K562 (cell line): ENCODE results near the gene RNF112. TPM values are rescaled to one million over a fixed set of nuclear protein-coding genes. Genes with fewer than 3 reads are reported as not detected.

Source experiments
- ATAC-seq: fragments of 200-7000 bp; cut with Tn5 transposase; 3 replicates; pipeline ENCODE4 v1.9.1; 2020; ENCODE audit warnings: moderate library complexity
- BruUV-seq: library from RNA; stranded (reverse); fragments of 400-500 nt; replicated peaks from 2 replicates; lab custom pipeline; 2021; lab: Mats Ljungman, UMichigan
- CTCF ChIA-PET: fragments of 300-600 bp; formaldehyde crosslinking; extraction: SDS; loops from one replicate; lab custom pipeline; 2021; ENCODE audit warnings: low intra/inter-chr PET ratio; lab: Yijun Ruan, JAX
- POLR2A ChIA-PET: fragments of 300-600, 350-650 bp; sonication (Branson Sonifier 250); formaldehyde crosslinking; extraction: SDS; loops from one replicate; lab custom pipeline; 2021; ENCODE audit warnings: antibody characterized with exemption, inconsistent platforms; lab: Yijun Ruan, JAX
- DNase-seq, 4 experiments: peaks; one replicate each; pipeline versions ENCODE4 v3.0.0 to v3.0.0-alpha.2; 2011 to 2018; ENCODE audit warnings: low spot score in 3 of 4, mixed read lengths in 3 of 4; ENCODE audit errors: extremely low read depth in 1 of 4
- FAIRE-seq: peaks from 2 replicates; lab custom pipeline; 2011; peaks lifted over from hg19 to GRCh38; lab: Jason Lieb, UNC
- H2AFZ ChIP-seq: 2 replicates; pipeline ENCODE4 v1.6.0; 2011; ENCODE audit warnings: low read depth, low read length, control low read depth, inconsistent platforms
- H3K27ac ChIP-seq: fragments of 200-600 bp; 3 replicates; pipeline ENCODE4 v1.8.0; 2011; ENCODE audit warnings: low read depth, mild to moderate bottlenecking, control low read depth, inconsistent platforms, low read length, moderate library complexity, mixed read lengths; ENCODE audit errors: extremely low read depth
- H3K27me3 ChIP-seq, 2 experiments: fragments of 300-600 bp in 1 of 2; 2 replicates in 1 of 2; 3 replicates in 1 of 2; pipeline versions ENCODE4 v1.6.0 to v1.8.0; 2011; ENCODE audit warnings: inconsistent platforms in 2 of 2, low read length in 2 of 2, mild to moderate bottlenecking in 1 of 2, mixed read lengths in 1 of 2, moderate library complexity in 1 of 2; ENCODE audit not compliant: control insufficient read depth in 2 of 2, insufficient read depth in 2 of 2
- H3K36me3 ChIP-seq: fragments of 300-600 bp; 3 replicates; pipeline ENCODE4 v1.8.0; 2011; ENCODE audit warnings: mild to moderate bottlenecking, low read length, inconsistent platforms; ENCODE audit not compliant: control insufficient read depth, insufficient read depth
- H3K4me1 ChIP-seq, 2 experiments: fragments of 200-600 bp in 1 of 2; replicated peaks in 1 of 2; 2 replicates in 1 of 2; 3 replicates in 1 of 2; pipeline versions ENCODE4 v1.5.1 to v1.8.0; 2011; ENCODE audit warnings: inconsistent platforms in 2 of 2, low read length in 2 of 2, mild to moderate bottlenecking in 1 of 2, mixed read lengths in 1 of 2, moderate library complexity in 1 of 2; ENCODE audit not compliant: control insufficient read depth in 2 of 2, insufficient read depth in 2 of 2
- H3K4me2 ChIP-seq: 2 replicates; pipeline ENCODE4 v1.6.1; 2011; ENCODE audit warnings: low read length, control low read depth, inconsistent platforms, mixed read lengths; ENCODE audit not compliant: insufficient read depth
- H3K4me3 ChIP-seq: fragments of 200-600 bp; sonication (generic), shearing (Covaris generic); 2 replicates; pipeline ENCODE4 v1.5.1; 2016; ENCODE audit warnings: control low read depth, inconsistent platforms
- H3K79me2 ChIP-seq: fragments of 200-600 bp; 3 replicates; pipeline ENCODE4 v1.8.0; 2011; ENCODE audit warnings: low read length, inconsistent platforms; ENCODE audit not compliant: control insufficient read depth, insufficient read depth
- H3K9ac ChIP-seq, 2 experiments: 2 replicates each; pipeline versions ENCODE4 v1.6.0 to v1.6.1; 2011; ENCODE audit warnings: low read depth in 2 of 2, low read length in 2 of 2, control low read depth in 1 of 2, inconsistent platforms in 1 of 2, mild to moderate bottlenecking in 1 of 2, mixed read lengths in 1 of 2; ENCODE audit not compliant: insufficient read depth in 1 of 2
- H3K9me1 ChIP-seq: one replicate; pipeline ENCODE4 v1.6.0; 2011; ENCODE audit warnings: inconsistent platforms, mild to moderate bottlenecking, low read length, moderate library complexity; ENCODE audit not compliant: control insufficient read depth, insufficient read depth
- H3K9me3 ChIP-seq: replicated peaks from 2 replicates; pipeline ENCODE4 v1.5.1; 2011; ENCODE audit warnings: low read depth, low read length, inconsistent platforms; ENCODE audit not compliant: control insufficient read depth, insufficient read depth
- H4K20me1 ChIP-seq: replicated peaks from 2 replicates; pipeline ENCODE4 v1.6.1; 2011; ENCODE audit warnings: low read length, inconsistent platforms, mixed read lengths; ENCODE audit not compliant: control insufficient read depth, insufficient read depth
- EP300 ChIP-seq: IDR thresholded peaks from 2 replicates; pipeline ENCODE4 v1.6.1; 2012; ENCODE audit warnings: low read length, improper control_type of control experiment
- ETV5 ChIP-seq: sonication (generic); formaldehyde crosslinking; IDR thresholded peaks from 2 replicates; pipeline ENCODE4 v1.4.0; 2020; ENCODE audit warnings: low read depth, mild to moderate bottlenecking, missing genetic modification reagents
- GTF2E2 ChIP-seq: fragments of 200-800 bp; sonication (Bioruptor generic); IDR thresholded peaks from 2 replicates; pipeline ENCODE4 v1.6.1; 2016; ENCODE audit warnings: missing genetic modification characterization, missing compliant biosample characterization
- KDM1A ChIP-seq, 2 experiments: fragments of 450-650 bp; IDR thresholded peaks; 2 replicates each; pipeline ENCODE4 v1.6.1; 2016; ENCODE audit warnings: mild to moderate bottlenecking in 2 of 2
- KHSRP ChIP-seq: fragments of 450-650 bp; IDR thresholded peaks from 2 replicates; pipeline ENCODE4 v1.6.1; 2017
- RBM17 ChIP-seq: fragments of 200-400 bp; formaldehyde crosslinking; IDR thresholded peaks from 2 replicates; pipeline ENCODE4 v1.6.1; 2017; ENCODE audit warnings: low read depth, mild to moderate bottlenecking, low read length, borderline replicate concordance
- SNRNP70 ChIP-seq: fragments of 200-400 bp; formaldehyde crosslinking; optimal IDR thresholded peaks from 2 replicates; pipeline ENCODE3; 2017; ENCODE audit warnings: low read depth, low read length
- TGIF2 ChIP-seq: sonication (generic); formaldehyde crosslinking; IDR thresholded peaks from 2 replicates; pipeline ENCODE4 v1.8.1; 2022; ENCODE audit warnings: mild to moderate bottlenecking, missing genetic modification reagents, moderate library complexity
- ZKSCAN1 ChIP-seq: fragments of 150-350 bp; IDR thresholded peaks from 2 replicates; pipeline ENCODE4 v1.6.1; 2016; ENCODE audit warnings: low read depth, low read length
- ZNF197 ChIP-seq: fragments of 200-800 bp; sonication (Bioruptor generic); IDR thresholded peaks from 2 replicates; pipeline ENCODE4 v1.6.1; 2016; ENCODE audit warnings: low read depth, missing genetic modification characterization, missing compliant biosample characterization
- WGBS: fragments of 100-300 bp; shearing (Covaris generic); methylation state at CpG from one replicate; pipeline ENCODE4 v1.1.6; 2016; ENCODE audit warnings: low coverage, mixed read lengths; ENCODE audit not compliant: insufficient coverage; ENCODE audit errors: missing lambda C conversion rate; 5-methylcytosine and 5-hydroxymethylcytosine counted together
- in situ Hi-C: fragments of 300-500 bp; cut with MboI; formaldehyde crosslinking; loops from 4 replicates; pipeline ENCODE4 v1.15.0; 2018; ENCODE audit warnings: inconsistent platforms, mixed read lengths
- intact Hi-C: fragments of 100-400 bp; cut with micrococcal nuclease; formaldehyde crosslinking; loops from 2 replicates; pipeline ENCODE4 v1.14.2; 2022
- polyA plus RNA-seq, 8 experiments: library from polyadenylated mRNA; depleted of rRNA in 4 of 8; stranded (reverse) in 5 of 8; unstranded in 3 of 8; fragments of >200 nt; fragmentation: Nextera tagmentation in 2 of 8; fragmentation: Illumina TruSeq in 1 of 8; extraction: Ambion mirVana in 2 of 8; extraction: Trizol in 1 of 8; gene quantifications; 2 replicates each; pipeline versions ENCODE4 v1.2.1 to v1.2.3, GENCODE V29; 2011 to 2014; ENCODE audit warnings: inconsistent platforms in 1 of 8, missing spikeins in 1 of 8
- total RNA-seq, 7 experiments: library from RNA; depleted of rRNA in 6 of 7; stranded (reverse); fragments of >200 nt in 6 of 7; fragmentation: Illumina TruSeq in 2 of 7; extraction: Trizol in 2 of 7; gene quantifications; 2 replicates each; pipeline versions ENCODE4 v1.2.1 to v1.2.3, GENCODE V29; 2011 to 2021; ENCODE audit warnings: low replicate concordance in 1 of 7
- TF ChIP-seq, protein P1 (sequence below): fragments of 250-450 bp; sonication (Bioruptor Pico); IDR thresholded peaks from 2 replicates; pipeline ENCODE4 v1.8.0; 2021; ENCODE audit warnings: moderate library complexity, mild to moderate bottlenecking, inconsistent platforms

The RNF112 gene
- total and polyA plus RNA-seq, 9 of the 15 experiments (the other 6 are each of a cell fraction or from before 2014, with no cell fraction given) = 0.05 TPM; not detected in 8

DNA sequence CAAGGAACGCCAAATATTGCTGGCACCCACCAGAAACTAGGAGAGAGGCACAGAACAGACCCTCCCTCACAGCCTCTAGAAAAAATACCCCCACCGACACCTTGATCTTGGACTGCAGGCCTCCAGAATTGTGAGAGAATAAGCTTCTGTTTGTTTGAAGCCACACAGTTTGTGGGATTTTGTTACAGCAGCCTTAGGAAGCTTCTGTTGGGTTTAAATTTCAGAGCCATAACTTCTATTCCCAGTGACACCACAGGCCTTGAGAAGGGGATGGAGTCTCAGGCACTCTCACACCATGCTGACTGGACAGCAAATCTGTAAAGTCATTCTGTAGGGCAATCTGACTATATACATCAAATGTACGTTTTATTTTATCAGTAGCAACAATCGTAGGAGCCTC lies 38.6 kb downstream of the RNF112 start:
- Histone ChIP-seq H4K20me1 (no peaks in the 10 kb centered on the region), H3K4me2 (no peak overlapping the region)
- WGBS = 3% methylated on average over 4 of the region's 4 CpGs
- TF ChIP-seq EP300 (no peak), SNRNP70 (no peak), GTF2E2 (tag) (no peak), ETV5 (CRISPR knock-in tag) (no peak), KHSRP (no peak), KDM1A (IDR thresholded peaks at IDR 0.05) (no peak), ZKSCAN1 (no peak), ZNF197 (CRISPR knock-in tag) (no peak), TGIF2 (CRISPR knock-in tag) (no peak), RBM17 (no peak)
- TF ChIP-seq, protein P1, sequence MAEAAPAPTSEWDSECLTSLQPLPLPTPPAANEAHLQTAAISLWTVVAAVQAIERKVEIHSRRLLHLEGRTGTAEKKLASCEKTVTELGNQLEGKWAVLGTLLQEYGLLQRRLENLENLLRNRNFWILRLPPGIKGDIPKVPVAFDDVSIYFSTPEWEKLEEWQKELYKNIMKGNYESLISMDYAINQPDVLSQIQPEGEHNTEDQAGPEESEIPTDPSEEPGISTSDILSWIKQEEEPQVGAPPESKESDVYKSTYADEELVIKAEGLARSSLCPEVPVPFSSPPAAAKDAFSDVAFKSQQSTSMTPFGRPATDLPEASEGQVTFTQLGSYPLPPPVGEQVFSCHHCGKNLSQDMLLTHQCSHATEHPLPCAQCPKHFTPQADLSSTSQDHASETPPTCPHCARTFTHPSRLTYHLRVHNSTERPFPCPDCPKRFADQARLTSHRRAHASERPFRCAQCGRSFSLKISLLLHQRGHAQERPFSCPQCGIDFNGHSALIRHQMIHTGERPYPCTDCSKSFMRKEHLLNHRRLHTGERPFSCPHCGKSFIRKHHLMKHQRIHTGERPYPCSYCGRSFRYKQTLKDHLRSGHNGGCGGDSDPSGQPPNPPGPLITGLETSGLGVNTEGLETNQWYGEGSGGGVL (CRISPR knock-in tag) = no peak
- TF ChIP-seq, all 486 proteins: peak for 0
- H3K4me3 ChIP-seq = no peak overlapping the region
- BruUV-seq = no TSS peak
- FAIRE-seq (no peak), DNase-seq (no peak), ATAC-seq (no peak)
- no peak overlapping the region for H3K9ac ChIP-seq
- H3K36me3 ChIP-seq = no peaks in the 10 kb centered on the region
- in situ Hi-C loops (loop anchor here (5.0 kb wide), 1 partner anchor 87 kb away; the partner anchor contains the start of gene B9D1), intact Hi-C loops (no loop called here)
- no peaks in the 10 kb centered on the region for H3K9me3 ChIP-seq
- no peak overlapping the region for H2AFZ ChIP-seq
- H3K79me2 ChIP-seq = no peaks in the 10 kb centered on the region
- CTCF ChIA-PET = no interaction called here
- peaks cover 0 to 3% of the 10 kb centered on the region in 2 experiments; a peak in 1 of 5 replicates for H3K4me1 ChIP-seq
- peaks cover 2 to 11% of the 10 kb centered on the region in 2 experiments; a peak in 2 of 5 replicates for H3K27me3 ChIP-seq
- no peaks in the 10 kb centered on the region for H3K9me1 ChIP-seq
- POLR2A ChIA-PET = no interaction called here
- H3K27ac ChIP-seq = no peak overlapping the region
